Spinal cord (tissue), 10 donors: ENCODE measurements around the gene HS3ST5. TPM values are rescaled to one million over a fixed set of nuclear protein-coding genes. Genes with fewer than 3 reads are reported as not detected.

Experiments
- DNase-seq, 6 donors: peaks; one replicate each; pipeline versions ENCODE4 v3.0.0 to v3.0.0-alpha.2; 2013 to 2015; ENCODE audit warnings: low spot score in 6 of 6, low read depth in 4 of 6
- H3K27ac ChIP-seq: one replicate; pipeline ENCODE4 v1.5.1; 2013; ENCODE audit warnings: low read depth, low read length, control low read depth
- H3K27me3 ChIP-seq: one replicate; pipeline ENCODE4 v1.6.1; 2013; ENCODE audit warnings: low read length; ENCODE audit not compliant: control insufficient read depth, insufficient read depth
- H3K36me3 ChIP-seq: one replicate; pipeline ENCODE4 v1.6.1; 2013; ENCODE audit warnings: low read length; ENCODE audit not compliant: control insufficient read depth, insufficient read depth
- H3K4me1 ChIP-seq: one replicate; pipeline ENCODE4 v1.6.1; 2013; ENCODE audit warnings: low read length; ENCODE audit not compliant: control insufficient read depth, insufficient read depth
- H3K4me3 ChIP-seq: one replicate; pipeline ENCODE4 v1.5.1; 2013; ENCODE audit warnings: low read depth, low read length, control low read depth
- H3K9me3 ChIP-seq: one replicate; pipeline ENCODE4 v1.6.1; 2013; ENCODE audit warnings: low read length; ENCODE audit not compliant: control insufficient read depth, insufficient read depth
- WGBS: methylation state at CpG from one replicate; pipeline ENCODE4 v1.1.5; 2013; ENCODE audit warnings: missing lambda C conversion rate; ENCODE audit not compliant: insufficient coverage; 5-methylcytosine and 5-hydroxymethylcytosine counted together
- polyA plus RNA-seq, 2 donors: library from polyadenylated mRNA; unstranded; fragments of 120-200 nt; gene quantifications; one replicate each; pipeline ENCODE4 v1.2.1, GENCODE V29; 2013; ENCODE audit not compliant: insufficient read length in 2 of 2
- total RNA-seq, 2 donors: library from RNA; depleted of rRNA in 1 of 2; stranded (reverse); fragments of 120-200 nt in 1 of 2; fragments of >200 nt in 1 of 2; gene quantifications; one replicate each; pipeline versions ENCODE4 v1.2.3 to v1.2.4, GENCODE V29; 2013 to 2014
- donor health status: healthy.

The HS3ST5 gene
- total and polyA plus RNA-seq, 4 donors, result 4.1 to 25.8 (median 21.9) TPM

GRCh38 chr6:114133816-114134215, 209.0 kb downstream of the HS3ST5 start:
- Histone ChIP-seq H3K27ac (no peak overlapping the region), H3K36me3 (no peaks in the 10 kb centered on the region), H3K27me3 (no peaks in the 10 kb centered on the region), H3K4me1 (no peaks in the 10 kb centered on the region), H3K4me3 (no peak overlapping the region), H3K9me3 (no peaks in the 10 kb centered on the region)
- DNase-seq, result no peak
- WGBS, result 98% methylated on average over 4 of the region's 4 CpGs

- WGBS, result no CpG with 5 or more reads among the region's 1 CpG
- no peak for DNase-seq
- H3K4me1 ChIP-seq, result no peaks in the 10 kb centered on the region
- no peak overlapping the region for H3K4me3 ChIP-seq
- H3K36me3 ChIP-seq, result no peaks in the 10 kb centered on the region
- H3K27me3 ChIP-seq, result no peaks in the 10 kb centered on the region
- no peaks in the 10 kb centered on the region for H3K9me3 ChIP-seq
- no peak overlapping the region for H3K27ac ChIP-seq
Measured at GRCh38 chr6:114131945-114132344, 210.9 kb downstream of the HS3ST5 start.

- DNase-seq, result peak in 1 of 6 donors; percentile 58
- no peak overlapping the region for H3K4me3 ChIP-seq
- no peaks in the 10 kb centered on the region for H3K4me1 ChIP-seq
- H3K27ac ChIP-seq, result no peak overlapping the region
- WGBS, result 53% methylated on average over 2 of the region's 3 CpGs
- H3K36me3 ChIP-seq, result no peaks in the 10 kb centered on the region
- no peaks in the 10 kb centered on the region for H3K9me3 ChIP-seq
- H3K27me3 ChIP-seq, result no peaks in the 10 kb centered on the region
Measured at GRCh38 chr6:114125576-114125975, 217.2 kb downstream of the HS3ST5 start.

DNA sequence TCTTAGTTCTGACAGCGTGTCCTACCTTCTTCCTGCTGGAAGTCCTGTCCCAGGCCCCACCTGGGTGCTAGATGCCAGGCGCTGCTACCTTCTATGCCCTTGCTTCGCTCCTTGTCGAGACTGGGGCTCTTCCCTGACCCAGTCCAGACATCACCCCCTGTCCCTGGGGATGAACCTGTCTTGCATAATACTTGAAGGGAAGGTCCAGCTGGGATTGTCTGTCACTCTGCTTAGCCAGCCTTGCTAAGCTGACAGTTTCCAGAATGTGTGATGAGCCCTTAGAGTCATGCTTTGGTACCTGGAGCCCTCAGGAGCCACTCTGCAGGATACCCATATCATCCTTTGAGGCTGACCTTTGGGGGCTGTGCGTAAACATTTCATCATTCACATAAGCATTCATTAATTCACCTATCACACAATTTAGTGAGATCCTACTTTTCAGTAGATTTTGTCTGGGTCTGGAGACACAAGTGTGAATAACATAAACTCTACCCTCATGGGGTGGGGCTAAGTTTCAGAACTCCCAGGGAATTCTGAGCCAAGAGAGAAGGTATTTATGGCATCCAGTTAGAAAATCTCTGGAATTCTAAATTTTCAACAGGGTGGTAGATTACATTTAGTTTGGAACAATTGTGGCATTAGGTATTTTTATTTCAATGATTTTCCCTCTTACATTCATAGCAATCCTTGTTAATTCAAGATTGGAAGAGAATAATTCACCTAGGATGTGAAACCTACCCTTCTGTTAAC, 220.7 kb downstream of the HS3ST5 start:
- WGBS, result 95% methylated on average over 4 of the region's 5 CpGs
- no peaks in the 10 kb centered on the region for H3K4me1 ChIP-seq
- no peak overlapping the region for H3K27ac ChIP-seq
- H3K9me3 ChIP-seq, result no peaks in the 10 kb centered on the region
- H3K27me3 ChIP-seq, result no peaks in the 10 kb centered on the region
- H3K4me3 ChIP-seq, result no peak overlapping the region
- no peaks in the 10 kb centered on the region for H3K36me3 ChIP-seq
- no peak for DNase-seq

- no peak overlapping the region for H3K27ac ChIP-seq
- H3K4me1 ChIP-seq, result no peaks in the 10 kb centered on the region
- no peak overlapping the region for H3K4me3 ChIP-seq
- 100% methylated on average over 1 of the region's 2 CpGs for WGBS
- H3K9me3 ChIP-seq, result no peaks in the 10 kb centered on the region
- H3K36me3 ChIP-seq, result no peaks in the 10 kb centered on the region
- DNase-seq, result no peak
- H3K27me3 ChIP-seq, result no peaks in the 10 kb centered on the region
Measured at GRCh38 chr6:114119056-114119455, 223.8 kb downstream of the HS3ST5 start.

GRCh38 chr6:114115652-114116051, 227.2 kb downstream of the HS3ST5 start:
- Histone ChIP-seq H3K36me3 (no peaks in the 10 kb centered on the region), H3K4me1 (no peaks in the 10 kb centered on the region), H3K9me3 (no peaks in the 10 kb centered on the region), H3K27me3 (no peaks in the 10 kb centered on the region), H3K4me3 (no peak overlapping the region), H3K27ac (no peak overlapping the region)
- WGBS, result 88% methylated on average over 1 of the region's 1 CpG
- DNase-seq, result no peak

- Histone ChIP-seq H3K36me3 (no peaks in the 10 kb centered on the region), H3K27ac (no peak overlapping the region), H3K4me1 (no peaks in the 10 kb centered on the region), H3K4me3 (no peak overlapping the region), H3K9me3 (no peaks in the 10 kb centered on the region), H3K27me3 (no peaks in the 10 kb centered on the region)
- DNase-seq, result peak in 3 of 6 donors; percentile 17 to 70 (median 63)
- 63% methylated on average over 8 of the region's 11 CpGs for WGBS
Measured at GRCh38 chr6:114108119-114109002, 234.5 kb downstream of the HS3ST5 start.

GRCh38 chr6:114106020-114106419, 236.8 kb downstream of the HS3ST5 start:
- Histone ChIP-seq H3K27me3 (no peaks in the 10 kb centered on the region), H3K4me1 (no peaks in the 10 kb centered on the region), H3K4me3 (no peak overlapping the region), H3K9me3 (no peaks in the 10 kb centered on the region), H3K27ac (no peak overlapping the region), H3K36me3 (no peaks in the 10 kb centered on the region)
- DNase-seq, result no peak
- no CpG with 5 or more reads among the region's 3 CpGs for WGBS

GRCh38 chr6:114101255-114101654, 241.6 kb downstream of the HS3ST5 start:
- H3K36me3 ChIP-seq, result no peaks in the 10 kb centered on the region
- WGBS, result no CpG with 5 or more reads among the region's 1 CpG
- DNase-seq, result no peak

More at GRCh38 chr6:114101255-114101654, 241.6 kb downstream of the HS3ST5 start:
- Histone ChIP-seq H3K27me3 (no peaks in the 10 kb centered on the region), H3K9me3 (no peaks in the 10 kb centered on the region), H3K4me1 (no peaks in the 10 kb centered on the region), H3K4me3 (no peak overlapping the region), H3K27ac (no peak overlapping the region)
